Tongue (tissue), 2 donors: ENCODE measurements around the gene VPS25. TPM values are rescaled to one million over a fixed set of nuclear protein-coding genes. Genes with fewer than 3 reads are reported as not detected.

Experiments used
- DNase-seq: peaks from one replicate; pipeline ENCODE4 v3.0.0-alpha.2; 2015
- total RNA-seq: library from RNA; depleted of rRNA; stranded (reverse); fragments of >200 nt; gene quantifications from one replicate; pipeline ENCODE4 v1.2.3, GENCODE V29; 2014

Gene VPS25
- total RNA-seq, 1 donor from 2014 or later, result 40.3 TPM

DNA sequence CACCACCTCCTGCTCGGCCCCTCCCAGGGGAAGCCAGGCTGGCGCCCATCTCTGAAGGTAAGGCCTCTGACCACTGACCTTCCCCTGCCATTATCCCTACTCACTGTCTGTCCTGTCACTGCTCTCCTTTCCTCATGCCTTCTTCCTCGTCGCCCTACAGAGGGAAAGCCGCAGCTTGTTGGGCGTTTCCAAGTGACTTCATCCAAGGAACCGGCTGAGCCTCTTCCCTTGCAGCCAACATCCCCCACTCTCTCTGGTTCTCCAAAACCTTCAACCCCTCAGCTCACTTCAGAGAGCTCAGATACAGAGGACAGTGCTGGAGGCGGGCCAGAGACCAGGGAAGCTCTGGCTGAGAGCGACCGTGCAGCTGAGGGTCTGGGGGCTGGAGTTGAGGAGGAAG is 22.2 kb downstream of the VPS25 start:
- no peak for DNase-seq

DNA sequence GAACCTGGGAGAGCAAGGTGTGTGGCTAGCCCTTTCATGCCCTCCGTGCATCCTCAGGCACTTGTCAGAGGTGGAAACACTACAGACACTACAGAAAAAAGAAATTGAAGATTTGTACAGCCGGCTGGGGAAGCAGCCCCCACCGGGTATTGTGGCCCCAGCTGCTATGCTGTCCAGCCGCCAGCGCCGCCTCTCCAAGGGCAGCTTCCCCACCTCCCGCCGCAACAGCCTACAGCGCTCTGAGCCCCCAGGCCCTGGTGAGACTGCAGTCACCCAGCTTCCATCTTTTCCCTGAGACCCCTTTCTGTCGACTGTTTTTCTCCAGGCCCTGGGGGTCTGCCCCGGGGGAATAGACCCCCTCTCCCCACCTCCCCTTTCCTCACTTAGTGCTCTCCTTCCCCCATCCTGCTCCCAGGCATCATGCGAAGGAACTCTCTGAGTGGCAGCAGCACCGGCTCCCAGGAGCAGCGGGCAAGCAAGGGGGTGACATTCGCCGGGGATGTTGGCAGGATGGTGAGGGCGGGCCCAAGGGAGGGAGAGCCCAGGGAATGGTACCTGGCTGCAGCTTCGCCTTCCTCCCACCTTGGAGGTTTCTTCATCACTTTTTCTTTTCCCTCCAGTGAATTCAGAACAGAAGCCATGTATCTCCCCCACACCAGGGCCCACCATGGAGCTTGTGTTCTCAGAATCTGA is 23.0 kb downstream of the VPS25 start:
- no peak for DNase-seq

DNA sequence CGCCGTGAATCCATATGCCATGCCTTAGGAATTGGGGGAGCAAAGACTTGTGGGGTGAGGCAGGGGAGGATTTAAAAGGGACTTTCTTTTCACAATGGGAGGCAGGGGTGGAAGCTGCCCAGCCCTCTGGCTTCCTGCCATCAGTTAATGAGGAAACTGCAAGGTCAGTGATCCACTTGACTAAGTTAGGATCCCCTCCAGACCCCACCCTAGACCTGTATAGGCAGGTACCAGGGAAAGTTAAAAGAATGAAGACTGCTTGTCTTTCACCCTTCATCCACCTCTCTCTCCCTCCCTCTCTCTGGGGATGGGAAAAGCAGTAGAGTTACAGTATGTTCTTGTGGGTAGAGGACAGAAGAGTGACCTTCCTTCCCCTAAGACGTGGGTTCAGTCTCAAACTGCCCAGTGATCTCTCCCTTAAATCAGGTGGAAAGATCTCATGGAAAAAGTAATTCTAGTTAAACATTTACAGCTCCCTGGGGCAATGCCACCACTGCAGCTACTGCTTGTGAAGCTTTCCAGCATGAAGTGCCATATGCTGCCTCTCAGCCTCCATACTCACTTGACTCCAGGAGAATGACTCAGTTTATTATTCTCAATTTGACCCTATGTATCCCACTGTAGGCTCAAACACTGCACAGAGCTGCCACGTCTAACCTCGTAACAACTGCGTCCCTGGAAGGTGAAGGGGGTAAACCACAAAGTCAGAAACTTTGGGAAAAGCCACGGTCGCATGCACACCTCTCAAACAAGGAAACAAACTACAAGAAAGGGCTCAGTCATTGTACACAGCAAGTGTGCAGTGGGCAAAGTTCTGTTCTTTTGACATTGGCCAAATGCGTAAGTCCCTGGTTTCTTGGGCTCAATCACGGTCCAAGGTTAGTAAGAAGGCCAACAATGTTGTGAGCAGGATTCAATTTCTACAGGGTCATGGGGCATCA is 24.1 kb downstream of the VPS25 start:
- DNase-seq, result no peak

DNA sequence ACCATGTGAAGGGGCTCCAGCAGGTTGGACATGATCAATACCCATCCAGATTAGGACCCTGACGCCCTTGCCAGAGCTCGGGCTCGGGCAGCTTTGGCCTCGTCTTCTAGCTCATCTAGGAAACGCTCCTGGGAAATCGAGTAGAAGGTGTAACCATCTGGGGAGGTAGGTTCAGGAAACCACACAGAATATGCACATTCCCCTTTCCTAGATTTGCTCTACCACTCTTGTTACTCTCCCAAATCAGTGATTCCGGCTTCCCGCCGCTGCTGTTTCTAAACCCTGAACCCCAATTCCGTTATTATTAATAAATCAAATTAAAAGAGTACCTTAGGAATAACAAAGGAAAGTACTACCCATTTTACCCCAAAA is 24.7 kb downstream of the VPS25 start:
- DNase-seq, result no peak

DNA sequence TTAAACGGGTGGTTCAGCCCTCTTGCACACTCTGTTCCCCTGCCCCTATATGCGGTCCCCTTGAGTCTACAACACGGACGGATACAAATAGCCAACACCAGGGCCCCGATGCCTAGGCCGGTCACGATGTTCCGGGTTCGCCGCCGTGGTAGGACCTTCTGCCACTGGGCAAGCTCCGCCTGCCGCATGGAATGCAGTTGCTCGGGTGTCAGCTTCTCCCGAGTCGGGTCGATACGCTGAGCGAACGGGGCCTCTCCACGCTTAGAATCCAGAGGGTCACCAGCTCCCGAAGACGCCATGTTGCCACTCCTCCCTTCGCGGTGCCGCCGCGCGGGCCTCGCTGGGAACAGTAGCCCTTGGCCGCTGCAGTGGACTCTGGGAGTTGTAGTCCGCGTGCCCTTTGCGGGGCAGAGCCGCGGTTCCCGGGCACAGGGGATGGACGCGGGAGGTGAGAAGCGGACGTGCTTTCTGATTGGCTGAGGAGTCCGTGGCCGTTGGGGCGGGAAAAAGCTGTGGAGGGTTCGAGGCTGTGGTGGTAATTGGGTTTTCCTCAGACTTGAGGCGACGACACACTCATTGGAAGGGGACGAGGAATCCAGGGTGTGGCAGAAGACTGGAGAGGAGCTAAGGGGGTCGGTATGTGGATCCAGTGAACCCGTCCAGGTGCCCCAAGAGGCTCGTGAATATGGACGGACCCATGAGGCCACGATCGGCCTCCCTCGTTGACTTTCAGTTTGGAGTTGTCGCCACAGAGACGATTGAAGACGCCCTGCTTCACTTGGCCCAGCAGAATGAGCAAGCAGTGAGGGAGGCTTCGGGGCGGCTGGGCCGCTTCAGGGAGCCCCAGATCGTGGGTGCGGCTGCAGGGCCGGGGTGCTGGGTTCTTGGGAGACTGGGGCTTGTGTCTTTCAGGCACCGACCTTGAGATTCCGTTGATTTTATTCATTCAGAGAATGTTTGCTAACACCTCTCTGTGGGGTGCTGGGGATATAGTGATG is 25.4 kb downstream of the VPS25 start, which contains the start of the genes CNTD1 and COA3:
Gene CNTD1 (plus strand): TSS at position 479 of the 998 bp plus-strand sequence. CDS start 207 bp downstream, at position 686.
Gene COA3 (minus strand): TSS at position 322 of the 998 bp plus-strand sequence. CDS start 23 bp downstream, at position 299.
- peak; percentile 93 for DNase-seq

DNA sequence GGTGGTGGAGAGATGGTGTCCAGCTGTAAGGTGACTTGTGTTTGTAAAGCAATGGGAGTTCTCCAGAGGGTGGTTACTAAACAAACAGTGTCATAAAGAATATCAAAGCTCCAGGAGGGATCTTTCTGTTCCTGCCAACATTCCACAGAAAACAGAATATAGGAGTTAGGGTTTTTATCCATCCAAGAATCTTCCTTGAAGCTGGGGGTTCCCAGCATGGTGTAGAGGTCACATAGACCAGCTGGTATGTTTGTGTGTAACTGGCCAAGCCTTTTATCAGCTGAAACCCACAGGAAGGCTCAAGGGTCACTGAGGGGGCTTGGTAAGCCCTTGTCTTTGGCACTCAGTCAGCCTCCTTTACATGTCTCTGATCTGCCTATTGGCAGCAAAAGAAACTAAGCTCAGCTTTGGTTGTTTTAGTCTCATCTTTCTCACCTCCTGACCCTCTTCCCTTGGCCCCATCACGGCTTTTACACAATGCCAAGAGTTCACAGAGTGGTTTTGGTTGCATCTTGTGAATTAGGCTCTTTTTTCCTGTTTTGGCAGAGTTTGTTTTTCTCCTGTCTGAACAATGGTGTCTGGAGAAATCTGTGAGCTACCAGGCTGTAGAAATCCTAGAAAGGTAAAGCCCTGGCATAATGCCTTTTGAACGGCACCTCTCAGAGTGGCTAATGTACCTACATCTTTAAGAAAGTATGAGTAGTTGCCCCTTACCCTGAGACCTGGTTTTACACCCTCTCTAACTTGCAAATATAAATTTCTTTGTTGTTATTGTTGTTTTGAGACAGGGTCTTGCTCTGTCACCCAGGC is 30.0 kb downstream of the VPS25 start:
- DNase-seq, result no peak

DNA sequence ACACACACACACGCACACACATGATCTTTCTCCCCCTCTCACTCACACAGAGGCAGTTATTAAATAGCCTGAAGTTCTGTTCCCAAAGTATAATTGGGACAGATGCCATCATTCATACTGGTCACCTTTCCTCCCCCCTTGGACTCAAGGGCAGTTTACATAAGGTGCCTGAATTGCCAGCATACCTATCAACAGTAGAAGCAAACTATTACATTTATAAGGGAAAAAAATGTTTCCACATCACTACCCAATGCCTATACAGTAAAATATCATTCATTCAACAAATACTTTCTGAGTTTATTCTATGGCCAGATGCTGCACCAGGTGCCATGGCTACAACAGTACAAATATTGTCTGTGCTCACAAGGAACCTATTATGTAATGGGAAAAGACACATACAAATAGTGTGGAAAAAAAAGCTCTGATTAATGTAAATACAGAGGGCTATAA is 31.7 kb downstream of the VPS25 start:
- peak; percentile 57 for DNase-seq

DNA sequence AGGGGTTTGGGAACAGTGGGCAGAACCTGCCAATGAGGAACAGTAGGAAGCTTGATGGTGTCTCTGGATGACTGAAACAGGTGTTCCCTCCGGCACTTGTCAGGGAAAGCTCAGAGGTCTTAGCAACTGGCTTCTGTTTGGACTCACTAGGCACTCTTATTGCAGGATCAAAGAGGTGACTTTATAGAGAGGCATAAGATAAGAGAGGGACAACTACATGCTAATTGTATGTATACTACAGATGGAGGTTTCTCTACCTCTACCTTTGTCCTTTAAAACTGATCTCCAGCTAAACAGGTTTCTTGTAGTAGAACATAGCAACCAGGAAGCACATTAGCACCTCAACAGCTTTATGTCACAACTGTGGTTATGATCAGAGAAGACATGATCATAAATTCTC is 33.0 kb downstream of the VPS25 start:
- DNase-seq, result no peak

DNA sequence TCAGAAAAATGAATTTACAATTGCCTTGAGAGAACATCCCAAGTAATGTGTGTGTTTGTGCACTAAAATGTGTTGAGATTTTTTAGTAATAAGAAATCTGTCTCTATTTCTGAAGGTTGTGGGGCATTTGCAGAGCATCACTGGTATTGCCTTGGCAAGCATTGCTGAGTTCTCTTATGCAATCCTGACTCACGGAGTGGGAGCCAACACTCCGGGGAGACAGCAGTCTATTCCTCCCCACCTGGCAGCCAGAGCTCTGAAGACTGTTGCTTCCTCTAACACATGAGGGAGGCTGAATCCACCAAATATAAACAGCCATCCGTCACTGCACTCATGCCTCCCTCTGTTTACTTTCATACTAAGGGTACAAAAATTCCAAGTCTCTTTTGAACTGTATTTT is 36.0 kb downstream of the VPS25 start:
- no peak for DNase-seq

DNA sequence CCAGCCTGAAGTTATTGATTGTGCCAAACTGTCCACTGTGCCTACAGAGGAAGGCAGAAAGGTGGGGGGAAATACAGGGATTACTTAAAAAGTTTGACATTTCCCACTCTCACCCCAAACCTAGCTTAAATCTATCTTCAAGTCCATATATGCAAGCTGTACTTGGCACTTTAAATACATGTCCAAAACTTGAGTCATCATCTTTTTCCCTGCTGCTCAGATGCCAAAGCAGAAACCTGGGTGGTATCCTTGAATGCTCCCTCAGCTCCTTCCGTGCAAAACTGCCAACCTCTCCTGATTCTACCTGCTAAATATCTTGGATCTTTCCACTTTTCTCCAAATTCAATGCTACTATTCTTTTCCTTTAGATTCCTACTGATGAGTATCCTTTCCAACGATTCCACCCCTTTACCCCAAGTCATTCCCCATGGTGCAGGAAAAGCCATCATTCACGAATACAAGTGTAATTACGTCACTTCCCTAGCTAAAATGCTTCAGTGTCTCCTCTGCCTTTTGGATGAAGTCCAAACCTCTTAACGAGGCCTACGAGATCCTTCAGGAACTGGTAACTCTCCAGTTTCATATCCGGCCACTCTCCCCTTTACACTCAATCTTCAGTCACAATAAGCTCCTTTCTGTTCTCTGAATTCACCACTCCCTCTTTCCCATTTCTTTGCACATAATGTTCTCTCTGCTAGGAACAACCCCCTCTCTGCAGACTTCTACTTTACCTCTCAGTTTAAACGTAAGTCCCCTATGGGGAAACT is 41.6 kb downstream of the VPS25 start:
- no peak for DNase-seq

DNA sequence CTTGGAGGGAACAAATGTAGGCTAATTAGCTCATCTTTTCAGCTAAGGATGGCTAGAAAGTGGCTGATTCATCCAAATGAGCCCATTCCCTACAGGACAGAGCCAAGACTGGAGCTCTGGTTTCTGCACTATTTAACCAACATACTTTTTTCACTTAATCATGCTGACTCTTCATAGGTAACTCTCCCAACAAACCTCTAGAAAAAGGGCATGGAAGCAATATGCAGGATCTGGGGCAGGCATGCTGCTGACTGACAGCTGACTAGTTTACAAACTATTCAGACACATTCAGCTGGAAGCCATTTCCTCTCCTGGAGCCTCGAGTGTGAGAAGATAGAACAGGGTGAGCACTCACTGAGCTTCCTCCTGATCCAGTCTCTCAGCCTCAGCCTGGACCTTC is 44.6 kb downstream of the VPS25 start:
- DNase-seq, result no peak

DNA sequence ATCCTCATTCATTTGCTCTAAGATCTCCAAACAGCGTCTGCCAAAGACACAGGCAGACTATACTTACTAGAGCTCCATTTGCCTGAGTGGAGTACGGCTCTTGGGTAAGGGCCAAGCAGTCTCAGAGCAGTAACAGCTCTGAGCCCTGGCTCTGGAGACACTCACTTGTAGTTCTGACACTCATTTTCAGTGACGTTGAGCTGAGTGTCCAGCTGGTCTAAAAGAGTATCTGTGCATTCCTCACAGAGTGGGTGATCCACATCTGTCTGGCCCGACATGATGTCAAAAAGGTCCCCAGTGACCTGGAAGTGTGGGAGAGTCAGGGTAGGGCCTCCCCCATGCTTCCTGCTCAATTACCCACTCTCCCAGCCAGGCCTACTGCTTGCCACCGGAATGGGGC is 45.1 kb downstream of the VPS25 start:
- no peak for DNase-seq

DNA sequence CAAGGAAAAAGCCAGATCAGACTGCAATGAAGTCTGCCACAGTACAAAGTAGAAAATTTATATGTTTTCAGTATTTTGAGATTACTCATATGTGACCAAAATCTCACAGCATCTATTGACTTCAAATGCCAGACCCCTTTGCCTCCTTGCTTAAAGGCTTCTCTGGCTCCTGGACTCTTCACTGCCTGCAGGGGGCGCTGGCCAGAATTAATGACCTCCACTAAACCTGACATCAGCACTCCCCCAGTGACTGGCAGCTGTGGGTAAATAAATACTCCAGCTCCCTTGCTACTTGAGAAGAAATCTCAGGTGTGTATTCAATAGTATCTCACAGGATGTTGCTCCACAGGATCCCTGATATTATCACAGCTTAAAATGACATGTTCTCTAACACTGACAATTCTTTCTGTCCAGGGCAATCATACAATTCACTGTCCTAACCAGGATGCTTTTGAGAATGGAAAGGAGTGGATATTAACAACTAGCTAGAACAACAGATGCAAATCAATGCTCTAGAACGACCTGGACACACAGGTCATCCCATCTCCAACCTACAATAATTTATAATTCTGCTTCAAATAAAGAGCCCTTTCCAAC is 46.8 kb downstream of the VPS25 start:
- DNase-seq, result peak; percentile 57

DNA sequence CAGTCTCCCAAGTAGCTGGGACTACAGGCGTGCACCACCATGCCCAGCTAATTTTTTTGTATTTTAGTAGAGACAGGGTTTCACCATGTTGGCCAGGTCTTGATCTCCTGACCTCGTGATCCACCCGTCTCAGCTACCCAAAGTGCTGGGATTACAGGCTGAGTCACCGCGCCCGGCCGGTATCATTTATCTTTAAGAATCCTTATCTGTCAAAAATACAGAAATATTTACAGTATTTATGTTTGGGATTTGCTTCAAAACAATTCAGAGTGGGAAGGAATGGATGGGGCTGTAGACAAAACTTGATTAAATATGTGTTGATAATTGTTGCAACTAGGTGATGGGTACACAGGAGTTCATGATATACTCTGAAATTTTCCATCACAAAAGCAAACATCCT is 47.9 kb downstream of the VPS25 start:
- no peak for DNase-seq

DNA sequence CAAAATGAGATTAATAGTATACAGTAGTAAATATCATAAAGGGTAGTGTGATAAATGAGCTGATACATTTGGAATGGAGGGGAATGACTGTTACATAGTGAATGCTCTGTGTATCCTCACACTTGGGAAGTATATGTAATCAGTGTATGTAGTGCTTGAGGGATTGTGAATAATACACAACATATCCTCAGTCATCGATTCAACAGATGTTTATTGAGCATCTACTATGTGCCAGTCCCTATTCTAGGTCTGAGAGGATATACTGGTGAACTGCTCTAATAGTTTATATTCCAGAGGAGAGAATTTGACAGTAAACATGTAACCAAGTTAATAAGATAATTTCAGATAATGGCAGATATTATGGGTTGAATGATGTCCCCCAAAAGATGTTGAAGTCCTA is 54.2 kb downstream of the VPS25 start:
- DNase-seq, result no peak
